ENCODE results near the gene SLC9A9. TPM values are rescaled to one million over a fixed set of nuclear protein-coding genes. Genes with fewer than 3 reads are reported as not detected.
A peak's percentile ranks its signal among the peaks of the same experiment; 100 is the strongest.

Gene SLC9A9
- total and polyA plus RNA-seq, 12 donors = 1.3 to 8.4 (median 3.0) TPM

DNA sequence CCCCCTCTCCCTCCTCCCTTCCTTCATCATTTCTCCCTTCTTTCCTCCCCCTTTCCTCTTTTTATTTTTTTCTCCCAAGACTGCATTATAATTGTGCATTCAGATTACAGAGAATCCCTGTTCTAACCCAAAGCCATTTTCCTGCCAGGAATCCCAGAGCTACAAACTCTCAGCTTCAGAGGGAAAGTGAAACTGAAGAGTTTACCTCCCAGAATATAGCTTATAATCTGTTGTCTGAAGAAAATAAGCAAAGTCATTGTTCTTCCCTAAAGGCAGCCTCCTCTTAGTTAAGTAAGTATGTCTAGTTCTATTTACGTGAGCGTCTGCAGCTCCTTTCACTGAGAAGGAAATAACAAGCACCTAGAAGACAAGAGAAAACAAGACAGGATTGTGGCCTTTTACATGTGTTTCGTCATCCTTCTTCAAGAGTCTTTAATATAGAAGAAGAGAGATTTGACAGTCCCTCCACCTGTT is 631.5 kb downstream of the SLC9A9 start:
- Histone ChIP-seq H3K4me1 (peaks cover 0 to 13% (median 0%) of the 10 kb centered on the region in 9 donors), H3K27ac (peak overlapping the region in 2 of 10 donors; percentile 7 to 13), H3K36me3 (no peaks in the 10 kb centered on the region), H3K9me3 (no peaks in the 10 kb centered on the region), H3K27me3 (no peaks in the 10 kb centered on the region), H3K4me3 (peak overlapping the region in 2 of 10 donors; percentile 1 to 18)
- ATAC-seq (no peak), DNase-seq (no peak)
- intact Hi-C loops (cut with DNase I) = no loop called here
- 55 to 65% methylated on average over 3 of the region's 3 CpGs for WGBS, 2 donors
- TF ChIP-seq, protein P1, sequence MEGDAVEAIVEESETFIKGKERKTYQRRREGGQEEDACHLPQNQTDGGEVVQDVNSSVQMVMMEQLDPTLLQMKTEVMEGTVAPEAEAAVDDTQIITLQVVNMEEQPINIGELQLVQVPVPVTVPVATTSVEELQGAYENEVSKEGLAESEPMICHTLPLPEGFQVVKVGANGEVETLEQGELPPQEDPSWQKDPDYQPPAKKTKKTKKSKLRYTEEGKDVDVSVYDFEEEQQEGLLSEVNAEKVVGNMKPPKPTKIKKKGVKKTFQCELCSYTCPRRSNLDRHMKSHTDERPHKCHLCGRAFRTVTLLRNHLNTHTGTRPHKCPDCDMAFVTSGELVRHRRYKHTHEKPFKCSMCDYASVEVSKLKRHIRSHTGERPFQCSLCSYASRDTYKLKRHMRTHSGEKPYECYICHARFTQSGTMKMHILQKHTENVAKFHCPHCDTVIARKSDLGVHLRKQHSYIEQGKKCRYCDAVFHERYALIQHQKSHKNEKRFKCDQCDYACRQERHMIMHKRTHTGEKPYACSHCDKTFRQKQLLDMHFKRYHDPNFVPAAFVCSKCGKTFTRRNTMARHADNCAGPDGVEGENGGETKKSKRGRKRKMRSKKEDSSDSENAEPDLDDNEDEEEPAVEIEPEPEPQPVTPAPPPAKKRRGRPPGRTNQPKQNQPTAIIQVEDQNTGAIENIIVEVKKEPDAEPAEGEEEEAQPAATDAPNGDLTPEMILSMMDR (IDR thresholded peaks at IDR 0.05) = no peak

Other genes with a start within 250 kb of the SLC9A9 start
- 10 to 100 TPM in 2 of 10 donors, 1 to 10 TPM in 8; 5.2 to 15.0 (median 7.8) TPM for gene DIPK2A, start 123.4 kb upstream of the SLC9A9 start, total RNA-seq
- 1 to 10 TPM; 2.9 to 3.4 TPM for gene DIPK2A, start 123.4 kb upstream of the SLC9A9 start, polyA plus RNA-seq

All from heart right ventricle (tissue), 16 donors.